ENCODE results near the gene COL4A2. TPM values are rescaled to one million over a fixed set of nuclear protein-coding genes. Genes with fewer than 3 reads are reported as not detected.

Gene COL4A2
- total and polyA plus RNA-seq, 4 donors: 8.0 to 45.2 (median 40.3) TPM

- DNase-seq (ENCODE audit: low spot score): no peak
- H3K4me1 ChIP-seq (ENCODE audit: control insufficient read depth in 4 of 4, insufficient read depth in 4 of 4, low read length in 3 of 4): no peaks in the 10 kb centered on the region
- TF ChIP-seq GABPA (IDR thresholded peaks at IDR 0.05 in 1 of 2, conservative IDR thresholded peaks at IDR 0.05 in 1 of 2) (no peak), HNF4G (IDR thresholded peaks at IDR 0.05) (no peak), RAD21 (IDR thresholded peaks at IDR 0.05) (no peak), ATF3 (IDR thresholded peaks at IDR 0.05) (no peak), FOXA2 (IDR thresholded peaks at IDR 0.05) (no peak), SP1 (IDR thresholded peaks at IDR 0.05) (no peak), FOXA1 (IDR thresholded peaks at IDR 0.05) (no peak), NR2F2 (IDR thresholded peaks at IDR 0.05) (no peak), EGR1 (IDR thresholded peaks at IDR 0.05; ENCODE audit: low read depth in 2 of 2) (no peak), JUND (IDR thresholded peaks at IDR 0.05) (no peak)
- TF ChIP-seq, protein P1, sequence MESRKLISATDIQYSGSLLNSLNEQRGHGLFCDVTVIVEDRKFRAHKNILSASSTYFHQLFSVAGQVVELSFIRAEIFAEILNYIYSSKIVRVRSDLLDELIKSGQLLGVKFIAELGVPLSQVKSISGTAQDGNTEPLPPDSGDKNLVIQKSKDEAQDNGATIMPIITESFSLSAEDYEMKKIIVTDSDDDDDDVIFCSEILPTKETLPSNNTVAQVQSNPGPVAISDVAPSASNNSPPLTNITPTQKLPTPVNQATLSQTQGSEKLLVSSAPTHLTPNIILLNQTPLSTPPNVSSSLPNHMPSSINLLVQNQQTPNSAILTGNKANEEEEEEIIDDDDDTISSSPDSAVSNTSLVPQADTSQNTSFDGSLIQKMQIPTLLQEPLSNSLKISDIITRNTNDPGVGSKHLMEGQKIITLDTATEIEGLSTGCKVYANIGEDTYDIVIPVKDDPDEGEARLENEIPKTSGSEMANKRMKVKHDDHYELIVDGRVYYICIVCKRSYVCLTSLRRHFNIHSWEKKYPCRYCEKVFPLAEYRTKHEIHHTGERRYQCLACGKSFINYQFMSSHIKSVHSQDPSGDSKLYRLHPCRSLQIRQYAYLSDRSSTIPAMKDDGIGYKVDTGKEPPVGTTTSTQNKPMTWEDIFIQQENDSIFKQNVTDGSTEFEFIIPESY (IDR thresholded peaks at IDR 0.05): no peak
- TF ChIP-seq, protein P2, sequence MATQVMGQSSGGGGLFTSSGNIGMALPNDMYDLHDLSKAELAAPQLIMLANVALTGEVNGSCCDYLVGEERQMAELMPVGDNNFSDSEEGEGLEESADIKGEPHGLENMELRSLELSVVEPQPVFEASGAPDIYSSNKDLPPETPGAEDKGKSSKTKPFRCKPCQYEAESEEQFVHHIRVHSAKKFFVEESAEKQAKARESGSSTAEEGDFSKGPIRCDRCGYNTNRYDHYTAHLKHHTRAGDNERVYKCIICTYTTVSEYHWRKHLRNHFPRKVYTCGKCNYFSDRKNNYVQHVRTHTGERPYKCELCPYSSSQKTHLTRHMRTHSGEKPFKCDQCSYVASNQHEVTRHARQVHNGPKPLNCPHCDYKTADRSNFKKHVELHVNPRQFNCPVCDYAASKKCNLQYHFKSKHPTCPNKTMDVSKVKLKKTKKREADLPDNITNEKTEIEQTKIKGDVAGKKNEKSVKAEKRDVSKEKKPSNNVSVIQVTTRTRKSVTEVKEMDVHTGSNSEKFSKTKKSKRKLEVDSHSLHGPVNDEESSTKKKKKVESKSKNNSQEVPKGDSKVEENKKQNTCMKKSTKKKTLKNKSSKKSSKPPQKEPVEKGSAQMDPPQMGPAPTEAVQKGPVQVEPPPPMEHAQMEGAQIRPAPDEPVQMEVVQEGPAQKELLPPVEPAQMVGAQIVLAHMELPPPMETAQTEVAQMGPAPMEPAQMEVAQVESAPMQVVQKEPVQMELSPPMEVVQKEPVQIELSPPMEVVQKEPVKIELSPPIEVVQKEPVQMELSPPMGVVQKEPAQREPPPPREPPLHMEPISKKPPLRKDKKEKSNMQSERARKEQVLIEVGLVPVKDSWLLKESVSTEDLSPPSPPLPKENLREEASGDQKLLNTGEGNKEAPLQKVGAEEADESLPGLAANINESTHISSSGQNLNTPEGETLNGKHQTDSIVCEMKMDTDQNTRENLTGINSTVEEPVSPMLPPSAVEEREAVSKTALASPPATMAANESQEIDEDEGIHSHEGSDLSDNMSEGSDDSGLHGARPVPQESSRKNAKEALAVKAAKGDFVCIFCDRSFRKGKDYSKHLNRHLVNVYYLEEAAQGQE (IDR thresholded peaks at IDR 0.05): no peak
- H3K4me3 ChIP-seq (ENCODE audit: low read depth in 1 of 3, low read length in 3 of 3): no peak overlapping the region
- H3K9ac ChIP-seq (ENCODE audit: low read depth in 1 of 2, low read length in 2 of 2): no peak overlapping the region
- H3K9me3 ChIP-seq (ENCODE audit: control insufficient read depth in 4 of 4, low read length in 3 of 4): no peaks in the 10 kb centered on the region
- H3K36me3 ChIP-seq (ENCODE audit: control insufficient read depth in 4 of 4, insufficient read depth in 3 of 4, low read depth in 1 of 4, low read length in 3 of 4): no peaks in the 10 kb centered on the region
- no peak overlapping the region for H3K27ac ChIP-seq (ENCODE audit: low read depth in 1 of 2, low read length in 2 of 2)
- 73% methylated on average over 4 of the region's 4 CpGs for WGBS
- no peaks in the 10 kb centered on the region for H3K27me3 ChIP-seq (ENCODE audit: control insufficient read depth in 4 of 4, insufficient read depth in 4 of 4, low read length in 3 of 4)
Measured at GRCh38 chr13:110367620-110368019, 60.5 kb downstream of the COL4A2 start.

DNA sequence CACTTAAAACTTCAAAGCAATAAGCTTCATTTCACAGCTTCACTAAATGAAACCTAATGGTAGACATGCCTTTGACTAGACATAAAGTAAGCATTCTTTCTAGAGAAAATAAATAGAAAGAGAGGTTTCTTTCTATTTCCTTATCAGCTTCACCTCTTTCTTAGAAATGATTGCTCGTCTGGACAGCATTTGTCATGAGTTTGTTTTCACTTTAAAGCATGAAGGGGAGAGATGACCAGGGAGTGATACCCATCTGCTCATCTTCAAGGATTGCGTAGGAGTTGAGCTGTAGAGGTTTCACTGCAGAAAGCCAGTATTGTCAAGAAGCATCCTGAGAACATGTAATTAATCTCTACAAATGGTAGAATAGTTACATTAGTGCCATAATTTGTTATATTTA, 61.3 kb downstream of the COL4A2 start:
- H3K9ac ChIP-seq (ENCODE audit: low read depth in 1 of 2, low read length in 2 of 2): no peak overlapping the region
- TF ChIP-seq HNF4G (IDR thresholded peaks at IDR 0.05) (no peak), NR2F2 (IDR thresholded peaks at IDR 0.05) (no peak), GABPA (IDR thresholded peaks at IDR 0.05 in 1 of 2, conservative IDR thresholded peaks at IDR 0.05 in 1 of 2) (no peak)
- TF ChIP-seq, protein P3, sequence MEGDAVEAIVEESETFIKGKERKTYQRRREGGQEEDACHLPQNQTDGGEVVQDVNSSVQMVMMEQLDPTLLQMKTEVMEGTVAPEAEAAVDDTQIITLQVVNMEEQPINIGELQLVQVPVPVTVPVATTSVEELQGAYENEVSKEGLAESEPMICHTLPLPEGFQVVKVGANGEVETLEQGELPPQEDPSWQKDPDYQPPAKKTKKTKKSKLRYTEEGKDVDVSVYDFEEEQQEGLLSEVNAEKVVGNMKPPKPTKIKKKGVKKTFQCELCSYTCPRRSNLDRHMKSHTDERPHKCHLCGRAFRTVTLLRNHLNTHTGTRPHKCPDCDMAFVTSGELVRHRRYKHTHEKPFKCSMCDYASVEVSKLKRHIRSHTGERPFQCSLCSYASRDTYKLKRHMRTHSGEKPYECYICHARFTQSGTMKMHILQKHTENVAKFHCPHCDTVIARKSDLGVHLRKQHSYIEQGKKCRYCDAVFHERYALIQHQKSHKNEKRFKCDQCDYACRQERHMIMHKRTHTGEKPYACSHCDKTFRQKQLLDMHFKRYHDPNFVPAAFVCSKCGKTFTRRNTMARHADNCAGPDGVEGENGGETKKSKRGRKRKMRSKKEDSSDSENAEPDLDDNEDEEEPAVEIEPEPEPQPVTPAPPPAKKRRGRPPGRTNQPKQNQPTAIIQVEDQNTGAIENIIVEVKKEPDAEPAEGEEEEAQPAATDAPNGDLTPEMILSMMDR (IDR thresholded peaks at IDR 0.05; ENCODE audit: low read depth, low read length, missing input control): no peak
- no peaks in the 10 kb centered on the region for H3K9me3 ChIP-seq (ENCODE audit: control insufficient read depth in 4 of 4, low read length in 3 of 4)
- no peak overlapping the region for H3K27ac ChIP-seq (ENCODE audit: low read depth in 1 of 2, low read length in 2 of 2)
- no peak overlapping the region for H3K4me3 ChIP-seq (ENCODE audit: low read depth in 1 of 3, low read length in 3 of 3)
- no peaks in the 10 kb centered on the region for H3K4me1 ChIP-seq (ENCODE audit: control insufficient read depth in 4 of 4, insufficient read depth in 4 of 4, low read length in 3 of 4)
- H3K27me3 ChIP-seq (ENCODE audit: control insufficient read depth in 4 of 4, insufficient read depth in 4 of 4, low read length in 3 of 4): peaks cover 0 to 2% (median 0%) of the 10 kb centered on the region in 4 donors
- H3K36me3 ChIP-seq (ENCODE audit: control insufficient read depth in 4 of 4, insufficient read depth in 3 of 4, low read depth in 1 of 4, low read length in 3 of 4): no peaks in the 10 kb centered on the region
- 87% methylated on average over 2 of the region's 2 CpGs for WGBS
- no peak for DNase-seq (ENCODE audit: low spot score)

All from liver (tissue), 9 donors.